Esophagus squamous epithelium (tissue), 5 donors: Measurements from ENCODE around the gene LYPD4. TPM values are rescaled to one million over a fixed set of nuclear protein-coding genes. Genes with fewer than 3 reads are reported as not detected.
A peak's percentile ranks its signal among the peaks of the same experiment; 100 is the strongest.

Experiments
- DNase-seq: peaks from one replicate; lab custom pipeline; 2025; lab: John Stamatoyannopoulos, UW
- H3K27ac ChIP-seq, 4 donors: fragments of 200-600 bp; sonication (generic); one replicate each; pipeline ENCODE4 v1.5.1; 2016 to 2019; ENCODE audit warnings: mild to moderate bottlenecking in 1 of 4
- H3K27me3 ChIP-seq, 4 donors: fragments of 200-600 bp; sonication (generic); 1 replicate in 3 of 4; 2 replicates in 1 of 4; pipeline versions ENCODE4 v1.5.1 to v1.6.0; 2017 to 2021; ENCODE audit warnings: antibody characterized with exemption in 1 of 4
- H3K36me3 ChIP-seq, 3 donors: fragments of 200-600 bp; sonication (generic); one replicate each; pipeline ENCODE4 v1.5.1; 2016 to 2019
- H3K4me1 ChIP-seq, 3 donors: fragments of 200-600 bp; sonication (generic); one replicate each; pipeline ENCODE4 v1.5.1; 2017 to 2019
- H3K4me3 ChIP-seq, 4 donors: fragments of 200-600 bp; sonication (generic); 1 replicate in 3 of 4; 2 replicates in 1 of 4; pipeline ENCODE4 v1.5.1; 2016 to 2019; ENCODE audit warnings: mild to moderate bottlenecking in 2 of 4, moderate library complexity in 1 of 4
- H3K9me3 ChIP-seq, 3 donors: fragments of 200-600 bp; sonication (generic); one replicate each; pipeline ENCODE4 v1.5.1; 2016 to 2019
- POLR2A ChIP-seq, 4 donors: fragments of 450-650 bp; IDR thresholded peaks; one replicate each; pipeline ENCODE4 v1.6.1; 2017; ENCODE audit warnings: antibody characterized with exemption in 4 of 4, mild to moderate bottlenecking in 4 of 4, moderate library complexity in 3 of 4
- WGBS, 2 donors: methylation state at CpG; one replicate each; pipeline ENCODE4 v1.1.5; 2018; 5-methylcytosine and 5-hydroxymethylcytosine counted together
- intact Hi-C: fragments of 100-400 bp; cut with DNase I; formaldehyde crosslinking; loops from one replicate; pipeline ENCODE4 v1.15.0; 2022
- total RNA-seq, 4 donors: library from RNA; depleted of rRNA; stranded (reverse); fragments of >200 nt; gene quantifications; one replicate each; pipeline ENCODE4 v1.1.0, GENCODE V29; 2016
- TF ChIP-seq, protein P1 (sequence below), 6 experiments: fragments of 450-650 bp in 4 of 6; fragments of 200-600 bp in 2 of 6; sonication (generic) in 2 of 6; IDR thresholded peaks; one replicate each; pipeline ENCODE4 v1.5.1; 2016 to 2019; ENCODE audit warnings: antibody characterized with exemption in 6 of 6, mild to moderate bottlenecking in 4 of 6, moderate library complexity in 4 of 6
- donor health status: DM: yes; HTN: yes; CAD: no.

LYPD4 gene
- total RNA-seq, 4 donors from 2014 or later: not detected

DNA sequence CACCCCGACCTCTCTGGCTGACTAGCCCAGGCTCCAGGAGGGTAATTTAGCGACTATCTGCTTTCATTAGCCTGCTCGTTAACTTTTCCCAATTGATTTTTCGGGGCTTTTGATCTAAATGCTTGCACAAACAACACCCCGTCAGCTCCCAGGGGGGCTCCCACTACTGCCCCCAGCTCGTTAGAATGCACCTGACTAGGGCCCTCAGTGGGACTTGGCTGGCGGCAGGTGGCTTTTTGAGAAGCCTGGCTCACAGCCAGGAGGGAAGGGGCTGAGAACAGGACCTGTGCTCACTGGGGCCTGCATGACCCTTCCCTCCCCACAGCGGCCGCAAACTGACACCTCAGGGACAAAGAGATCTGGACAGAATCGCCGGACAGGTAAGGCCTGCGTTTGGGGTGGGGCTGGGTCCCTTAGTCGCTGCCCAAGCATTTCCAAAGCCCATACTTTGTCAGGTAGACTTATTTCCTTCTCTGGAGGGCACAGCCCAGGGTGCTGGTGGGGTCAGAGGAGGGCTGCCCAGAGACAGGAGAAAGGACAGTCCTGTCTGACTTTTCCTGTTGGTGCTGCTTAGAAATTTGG lies 25.0 kb upstream of the LYPD4 start:
- TF ChIP-seq, protein P1, sequence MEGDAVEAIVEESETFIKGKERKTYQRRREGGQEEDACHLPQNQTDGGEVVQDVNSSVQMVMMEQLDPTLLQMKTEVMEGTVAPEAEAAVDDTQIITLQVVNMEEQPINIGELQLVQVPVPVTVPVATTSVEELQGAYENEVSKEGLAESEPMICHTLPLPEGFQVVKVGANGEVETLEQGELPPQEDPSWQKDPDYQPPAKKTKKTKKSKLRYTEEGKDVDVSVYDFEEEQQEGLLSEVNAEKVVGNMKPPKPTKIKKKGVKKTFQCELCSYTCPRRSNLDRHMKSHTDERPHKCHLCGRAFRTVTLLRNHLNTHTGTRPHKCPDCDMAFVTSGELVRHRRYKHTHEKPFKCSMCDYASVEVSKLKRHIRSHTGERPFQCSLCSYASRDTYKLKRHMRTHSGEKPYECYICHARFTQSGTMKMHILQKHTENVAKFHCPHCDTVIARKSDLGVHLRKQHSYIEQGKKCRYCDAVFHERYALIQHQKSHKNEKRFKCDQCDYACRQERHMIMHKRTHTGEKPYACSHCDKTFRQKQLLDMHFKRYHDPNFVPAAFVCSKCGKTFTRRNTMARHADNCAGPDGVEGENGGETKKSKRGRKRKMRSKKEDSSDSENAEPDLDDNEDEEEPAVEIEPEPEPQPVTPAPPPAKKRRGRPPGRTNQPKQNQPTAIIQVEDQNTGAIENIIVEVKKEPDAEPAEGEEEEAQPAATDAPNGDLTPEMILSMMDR (IDR thresholded peaks at IDR 0.05): no peak
- no peak for TF ChIP-seq POLR2A (IDR thresholded peaks at IDR 0.05)
- Histone ChIP-seq H3K27ac (no peak overlapping the region), H3K27me3 (no peaks in the 10 kb centered on the region), H3K4me3 (no peak overlapping the region), H3K36me3 (peaks cover 26 to 85% (median 47%) of the 10 kb centered on the region in 3 donors), H3K4me1 (peaks cover 0 to 79% (median 20%) of the 10 kb centered on the region in 3 donors), H3K9me3 (no peaks in the 10 kb centered on the region)
- WGBS, 2 donors: 66 to 85% methylated on average over 4 to 5 of the region's 13 CpGs
- no peak for DNase-seq
- intact Hi-C loops: no loop called here

DNA sequence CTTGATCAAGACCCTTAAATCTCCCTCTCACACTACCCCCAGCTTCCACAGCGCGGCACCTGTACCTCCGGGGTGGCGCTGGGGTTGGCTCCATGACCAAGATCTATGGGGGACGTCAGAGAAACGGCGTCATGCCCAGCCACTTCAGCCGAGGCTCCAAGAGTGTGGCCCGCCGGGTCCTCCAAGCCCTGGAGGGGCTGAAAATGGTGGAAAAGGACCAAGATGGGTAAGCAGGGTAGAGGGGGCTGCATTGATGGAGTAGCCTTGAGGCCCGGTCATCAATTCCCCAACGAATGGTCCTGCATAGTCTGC lies 24.5 kb upstream of the LYPD4 start:
- 83 to 100% methylated on average over 2 to 4 of the region's 12 CpGs for WGBS, 2 donors
- H3K4me1 ChIP-seq: peaks cover 0 to 84% (median 24%) of the 10 kb centered on the region in 3 donors
- no peaks in the 10 kb centered on the region for H3K9me3 ChIP-seq
- peaks cover 31 to 90% (median 53%) of the 10 kb centered on the region in 3 donors for H3K36me3 ChIP-seq
- H3K4me3 ChIP-seq: no peak overlapping the region
- no peak overlapping the region for H3K27ac ChIP-seq
- DNase-seq: no peak
- intact Hi-C loops: no loop called here
- TF ChIP-seq, protein P1 (IDR thresholded peaks at IDR 0.05): no peak
- TF ChIP-seq POLR2A (IDR thresholded peaks at IDR 0.05): no peak
- no peaks in the 10 kb centered on the region for H3K27me3 ChIP-seq

DNA sequence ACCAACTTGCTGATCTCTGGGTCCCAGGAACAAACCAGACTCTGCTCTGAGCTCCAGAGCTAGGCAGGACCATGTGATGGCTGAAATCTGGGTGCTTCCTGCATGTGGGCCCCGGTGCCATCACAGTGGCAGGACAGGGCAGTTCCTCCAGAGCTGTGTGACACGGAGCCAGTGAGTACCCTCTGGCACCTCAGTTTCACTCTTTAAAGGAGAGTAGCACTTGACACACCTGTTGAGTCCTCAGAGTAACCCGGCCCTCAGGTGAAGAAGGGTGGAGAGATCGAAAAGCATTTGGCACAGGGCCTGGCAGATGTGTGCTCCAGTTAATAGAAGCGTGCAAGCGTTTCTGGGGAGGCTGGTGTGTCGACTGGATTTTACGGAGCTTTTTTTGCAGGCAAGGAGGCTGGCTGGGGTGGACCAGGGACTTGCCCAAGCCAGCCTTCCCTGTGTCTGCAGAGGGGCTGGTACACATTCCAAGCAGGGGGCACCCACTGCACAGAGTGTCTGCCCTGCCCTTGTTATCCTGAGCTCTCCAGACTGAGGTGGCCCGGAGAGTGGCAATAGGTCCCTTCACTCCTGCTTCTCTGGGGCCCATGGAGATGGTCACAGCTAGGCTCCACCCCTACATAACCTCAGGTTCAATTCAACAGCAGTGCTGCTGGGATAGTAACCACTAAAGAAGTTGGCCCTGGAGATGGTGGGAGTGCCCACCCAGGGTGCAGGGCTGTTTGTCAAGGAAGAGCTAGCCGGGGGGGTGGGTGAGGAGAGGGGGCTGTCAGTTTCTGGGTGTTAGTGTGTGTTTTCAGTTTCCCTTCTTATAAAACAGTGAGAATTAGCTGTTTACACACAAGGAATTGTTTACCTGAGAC lies 23.9 kb upstream of the LYPD4 start:
- H3K36me3 ChIP-seq: peaks cover 33 to 96% (median 59%) of the 10 kb centered on the region in 3 donors
- no peak overlapping the region for H3K4me3 ChIP-seq
- intact Hi-C loops: no loop called here
- peak overlapping the region in 1 of 4 donors; percentile 27 for H3K27ac ChIP-seq
- no peaks in the 10 kb centered on the region for H3K27me3 ChIP-seq
- no peaks in the 10 kb centered on the region for H3K9me3 ChIP-seq
- TF ChIP-seq, protein P1 (IDR thresholded peaks at IDR 0.05): no peak
- no peak for TF ChIP-seq POLR2A (IDR thresholded peaks at IDR 0.05)
- no peak for DNase-seq
- peaks cover 0 to 88% (median 26%) of the 10 kb centered on the region in 3 donors for H3K4me1 ChIP-seq
- 50 to 63% methylated on average over 7 to 10 of the region's 10 CpGs for WGBS, 2 donors

DNA sequence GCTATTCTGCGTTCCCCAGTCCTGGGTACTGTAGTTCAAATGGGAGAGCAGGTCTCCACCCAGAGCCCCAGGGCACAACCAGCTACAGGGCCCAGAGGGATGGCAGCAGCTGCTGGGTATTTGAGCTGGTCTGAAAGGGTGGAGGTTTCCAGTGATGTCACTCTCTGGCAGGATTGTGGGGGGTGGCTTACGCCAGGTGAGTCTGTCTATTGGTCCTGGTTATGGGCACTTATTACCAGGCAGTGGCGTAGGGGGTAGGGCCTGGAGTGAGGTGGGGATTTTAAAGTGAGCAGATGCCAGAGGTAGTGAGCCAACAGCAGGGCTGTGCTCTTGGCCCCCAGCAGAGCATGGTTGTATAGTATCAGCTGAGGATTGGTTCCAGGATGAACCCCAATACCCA lies 21.8 kb upstream of the LYPD4 start:
- WGBS, 2 donors: 50 to 66% methylated on average over 1 to 2 of the region's 3 CpGs
- TF ChIP-seq, protein P1 (IDR thresholded peaks at IDR 0.05): no peak
- no peak for TF ChIP-seq POLR2A (IDR thresholded peaks at IDR 0.05)
- Histone ChIP-seq H3K4me3 (no peak overlapping the region), H3K9me3 (no peaks in the 10 kb centered on the region), H3K27ac (no peak overlapping the region), H3K27me3 (no peaks in the 10 kb centered on the region), H3K4me1 (peaks cover 8 to 93% (median 44%) of the 10 kb centered on the region in 3 donors), H3K36me3 (peaks cover 37 to 100% (median 69%) of the 10 kb centered on the region in 3 donors)
- DNase-seq: no peak
- intact Hi-C loops: no loop called here

DNA sequence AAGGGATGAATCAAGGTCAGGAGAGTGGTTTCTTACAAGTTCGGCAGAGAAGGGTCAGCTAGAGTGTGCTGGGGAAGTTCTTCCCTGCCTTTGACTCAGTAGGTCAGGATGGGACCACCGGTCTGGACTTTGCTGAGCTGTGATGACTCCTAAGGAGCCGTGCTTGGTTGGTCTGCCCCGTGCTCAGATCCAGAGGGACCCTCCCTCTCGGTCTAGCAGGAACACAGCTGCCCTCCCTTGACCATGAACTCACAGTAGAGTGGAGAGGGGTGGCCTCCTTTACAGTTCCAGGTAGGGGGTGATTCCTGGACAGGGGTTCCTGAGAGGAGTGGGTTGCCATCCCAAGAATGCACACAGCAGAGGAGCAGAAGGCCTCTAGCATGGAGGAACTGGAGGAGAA lies 19.9 kb upstream of the LYPD4 start:
- Histone ChIP-seq H3K27me3 (no peaks in the 10 kb centered on the region), H3K27ac (no peak overlapping the region), H3K36me3 (peaks cover 28 to 86% (median 57%) of the 10 kb centered on the region in 3 donors), H3K4me3 (no peak overlapping the region), H3K9me3 (no peaks in the 10 kb centered on the region), H3K4me1 (peaks cover 17 to 89% (median 52%) of the 10 kb centered on the region in 3 donors)
- TF ChIP-seq, protein P1 (IDR thresholded peaks at IDR 0.05): no peak
- TF ChIP-seq POLR2A (IDR thresholded peaks at IDR 0.05): no peak
- DNase-seq: no peak
- intact Hi-C loops: no loop called here
- WGBS, 2 donors: 90 to 95% methylated on average over 2 to 3 of the region's 5 CpGs
